IMR-90 (cell line): ENCODE data around the gene TIFAB. TPM values are rescaled to one million over a fixed set of nuclear protein-coding genes. Genes with fewer than 3 reads are reported as not detected.

Source experiments
- ATAC-seq: fragments of 200-7000 bp; cut with Tn5 transposase; 2 replicates; pipeline ENCODE4 v1.9.1; 2020; ENCODE audit warnings: low read depth, mild to moderate bottlenecking, moderate library complexity
- BruUV-seq: library from RNA; stranded (reverse); fragments of 400-500 nt; replicated peaks from 2 replicates; lab custom pipeline; 2021; lab: Mats Ljungman, UMichigan
- CTCF ChIA-PET: fragments of 300-600 bp; formaldehyde crosslinking; extraction: SDS; loops from one replicate; lab custom pipeline; 2021; ENCODE audit warnings: antibody characterized with exemption; lab: Yijun Ruan, JAX
- POLR2A ChIA-PET: fragments of 300-600 bp; sonication (Branson Sonifier 250); formaldehyde crosslinking; loops from one replicate; lab custom pipeline; 2022; ENCODE audit warnings: antibody characterized with exemption; ENCODE audit not compliant: unreplicated experiment; lab: Charles Lee
- DNase-seq: peaks from one replicate; pipeline ENCODE4 v3.0.0; 2013
- H2AFZ ChIP-seq: replicated peaks from 2 replicates; pipeline ENCODE3; 2013; ENCODE audit warnings: low read length, mild to moderate bottlenecking; ENCODE audit not compliant: poor library complexity
- H2AK5ac ChIP-seq: 2 replicates; pipeline ENCODE4 v1.6.1; 2013; ENCODE audit warnings: low read depth, low read length, inconsistent platforms
- H2AK9ac ChIP-seq: replicated peaks from 2 replicates; pipeline ENCODE3; 2013; ENCODE audit warnings: mild to moderate bottlenecking, low read depth, low read length, moderate library complexity; ENCODE audit not compliant: poor library complexity
- H2BK120ac ChIP-seq: 2 replicates; pipeline ENCODE4 v1.6.1; 2013; ENCODE audit warnings: low read depth, low read length, inconsistent platforms
- H2BK15ac ChIP-seq: 3 replicates; pipeline ENCODE4 v1.6.1; 2013; ENCODE audit warnings: low read depth, low read length, inconsistent platforms
- H2BK20ac ChIP-seq: 2 replicates; pipeline ENCODE4 v1.6.1; 2013; ENCODE audit warnings: low read depth, mild to moderate bottlenecking, inconsistent platforms, low read length, moderate library complexity
- H2BK5ac ChIP-seq: 2 replicates; pipeline ENCODE4 v1.6.1; 2013; ENCODE audit warnings: mild to moderate bottlenecking, low read depth, low read length, inconsistent platforms; ENCODE audit not compliant: poor library complexity, severe bottlenecking
- H3K14ac ChIP-seq: replicated peaks from 2 replicates; pipeline ENCODE4 v1.6.1; 2013; ENCODE audit warnings: low read depth, low read length, inconsistent platforms
- H3K18ac ChIP-seq: 2 replicates; pipeline ENCODE4 v1.6.1; 2013; ENCODE audit warnings: low read depth, low read length, control low read depth
- H3K23ac ChIP-seq: 2 replicates; pipeline ENCODE4 v1.6.1; 2013; ENCODE audit warnings: low read depth, low read length, inconsistent platforms
- H3K27ac ChIP-seq: 2 replicates; pipeline ENCODE4 v1.5.1; 2013; ENCODE audit warnings: mild to moderate bottlenecking, control low read depth, low read length; ENCODE audit not compliant: insufficient read depth
- H3K27me3 ChIP-seq: 2 replicates; pipeline ENCODE4 v1.6.1; 2013; ENCODE audit warnings: low read length; ENCODE audit not compliant: control insufficient read depth, insufficient read depth
- H3K36me3 ChIP-seq: 2 replicates; pipeline ENCODE4 v1.6.1; 2013; ENCODE audit warnings: low read length, mixed read lengths; ENCODE audit not compliant: control insufficient read depth, insufficient read depth
- H3K4ac ChIP-seq: 2 replicates; pipeline ENCODE4 v1.6.1; 2013; ENCODE audit warnings: low read depth, low read length, inconsistent platforms
- H3K4me1 ChIP-seq: 2 replicates; pipeline ENCODE4 v1.6.1; 2013; ENCODE audit warnings: low read length, mixed read lengths; ENCODE audit not compliant: control insufficient read depth, insufficient read depth
- H3K4me2 ChIP-seq: 2 replicates; pipeline ENCODE4 v1.6.1; 2013; ENCODE audit warnings: low read depth, mild to moderate bottlenecking, control low read depth, low read length, moderate library complexity
- H3K4me3 ChIP-seq: 2 replicates; pipeline ENCODE4 v1.5.1; 2013; ENCODE audit warnings: low read depth, mild to moderate bottlenecking, control low read depth, low read length, moderate library complexity; ENCODE audit not compliant: insufficient read depth
- H3K56ac ChIP-seq: 2 replicates; pipeline ENCODE4 v1.6.1; 2013; ENCODE audit warnings: low read length, inconsistent platforms; ENCODE audit not compliant: insufficient read depth; ENCODE audit errors: extremely low read depth
- H3K79me1 ChIP-seq, 2 experiments: 2 replicates each; pipeline ENCODE4 v1.6.1; 2013; ENCODE audit warnings: low read length in 2 of 2, inconsistent platforms in 1 of 2, low read depth in 1 of 2
- H3K9ac ChIP-seq: 2 replicates; pipeline ENCODE4 v1.6.1; 2013; ENCODE audit warnings: low read depth, low read length, control low read depth
- H3K9me1 ChIP-seq: 2 replicates; pipeline ENCODE4 v1.6.1; 2013; ENCODE audit warnings: low read length, inconsistent platforms; ENCODE audit not compliant: insufficient read depth
- H3K9me3 ChIP-seq: 2 replicates; pipeline ENCODE4 v1.6.1; 2013; ENCODE audit warnings: low read length; ENCODE audit not compliant: control insufficient read depth, insufficient read depth
- H4K20me1 ChIP-seq: 2 replicates; pipeline ENCODE4 v1.6.1; 2013; ENCODE audit warnings: low read length, inconsistent platforms; ENCODE audit not compliant: insufficient read depth
- H4K5ac ChIP-seq: 2 replicates; pipeline ENCODE4 v1.6.1; 2013; ENCODE audit warnings: mild to moderate bottlenecking, low read depth, low read length, control low read depth
- H4K8ac ChIP-seq, 2 experiments: 2 replicates each; pipeline ENCODE4 v1.6.1; 2013; ENCODE audit warnings: low read depth in 2 of 2, low read length in 2 of 2, control low read depth in 1 of 2, inconsistent platforms in 1 of 2
- H4K91ac ChIP-seq: 2 replicates; pipeline ENCODE4 v1.6.1; 2013; ENCODE audit warnings: low read depth, low read length, inconsistent platforms; ENCODE audit not compliant: insufficient read depth
- BHLHE40 ChIP-seq: fragments of 150-350 bp; IDR thresholded peaks from 2 replicates; pipeline ENCODE4 v1.6.1; 2016; ENCODE audit warnings: mild to moderate bottlenecking, low read depth, low read length
- CHD1 ChIP-seq: IDR thresholded peaks from 2 replicates; pipeline ENCODE4 v1.6.1; 2012; ENCODE audit warnings: low read depth, low read length, improper control_type of control experiment
- FOS ChIP-seq: fragments of 150-350 bp; IDR thresholded peaks from 2 replicates; pipeline ENCODE4 v1.6.1; 2016; ENCODE audit warnings: low read depth, low read length
- MAFK ChIP-seq: IDR thresholded peaks from 2 replicates; pipeline ENCODE4 v1.6.1; 2012; ENCODE audit warnings: low read depth, low read length, improper control_type of control experiment
- MAZ ChIP-seq: IDR thresholded peaks from 2 replicates; pipeline ENCODE4 v1.6.1; 2012; ENCODE audit warnings: low read depth, mild to moderate bottlenecking, low read length, improper control_type of control experiment, moderate library complexity, borderline replicate concordance
- NFE2L2 ChIP-seq: fragments of 150-350 bp; IDR thresholded peaks from 2 replicates; pipeline ENCODE4 v1.6.1; 2016; ENCODE audit warnings: low read depth, mild to moderate bottlenecking, low read length
- RAD21 ChIP-seq: IDR thresholded peaks from 2 replicates; pipeline ENCODE4 v1.6.1; 2012; ENCODE audit warnings: low read length, improper control_type of control experiment
- USF2 ChIP-seq: fragments of 150-350 bp; IDR thresholded peaks from 2 replicates; pipeline ENCODE4 v1.6.1; 2017; ENCODE audit warnings: mild to moderate bottlenecking, antibody characterized with exemption, low read length, low read depth
- WGBS, 2 experiments: methylation state at CpG; one replicate each; pipeline versions ENCODE4 v1.1.5 to v1.1.7; 2013; ENCODE audit warnings: missing lambda C conversion rate in 2 of 2; ENCODE audit not compliant: insufficient read length in 1 of 2; ENCODE audit errors: extremely low coverage in 2 of 2; 5-methylcytosine and 5-hydroxymethylcytosine counted together
- dilution Hi-C: fragments of 300-500 bp; cut with HindIII; formaldehyde crosslinking; loops from one replicate; pipeline ENCODE4 v1.14.3; 2018; ENCODE audit warnings: low sequenced_read_pairs; ENCODE audit not compliant: unreplicated experiment
- in situ Hi-C: fragments of 300-500 bp; cut with MboI; formaldehyde crosslinking; loops from 3 replicates; pipeline ENCODE4 v1.14.3; 2019; ENCODE audit warnings: low sequenced_read_pairs, inconsistent platforms, mixed read lengths
- intact Hi-C: fragments of 100-400 bp; cut with micrococcal nuclease; formaldehyde crosslinking; loops from 2 replicates; pipeline ENCODE4 v1.10.0; 2022
- polyA plus RNA-seq, 3 experiments: library from polyadenylated mRNA; depleted of rRNA; stranded (reverse); fragments of >200 nt; gene quantifications; 2 replicates each; pipeline ENCODE4 v1.2.3, GENCODE V29; 2012; ENCODE audit warnings: low replicate concordance in 1 of 3
- total RNA-seq: library from RNA; depleted of rRNA; stranded (reverse); fragments of >200 nt; gene quantifications from 2 replicates; pipeline ENCODE4 v1.2.3, GENCODE V29; 2012

TIFAB gene
- total and polyA plus RNA-seq, 2 of the 4 experiments (the other 2 are of a cell fraction) = not detected

GRCh38 chr5:135405082-135405481, 47.1 kb downstream of the TIFAB start:
- dilution Hi-C loops = no loop called here
- no peak for DNase-seq
- no peak overlapping the region for H3K27ac ChIP-seq
- H2BK5ac ChIP-seq = no peak overlapping the region
- ChIA-PET POLR2A (no interaction called here), CTCF (no interaction called here)
- H2AFZ ChIP-seq = no peak overlapping the region
- H2AK9ac ChIP-seq = no peak overlapping the region
- WGBS, 2 experiments = no CpG with 5 or more reads among the region's 2 CpGs
- H3K27me3 ChIP-seq = no peaks in the 10 kb centered on the region
- H4K91ac ChIP-seq = no peak overlapping the region
- no peak overlapping the region for H3K23ac ChIP-seq
- no peak overlapping the region for H3K4me3 ChIP-seq
- H3K4me1 ChIP-seq = no peaks in the 10 kb centered on the region; the same call in 1 of the 2 replicates
- H4K20me1 ChIP-seq = no peaks in the 10 kb centered on the region
- no peak for ATAC-seq
- TF ChIP-seq NFE2L2 (no peak), FOS (no peak), MAZ (no peak), RAD21 (no peak), CHD1 (no peak), MAFK (no peak), BHLHE40 (no peak), USF2 (no peak)
- BruUV-seq = no TSS peak
- in situ Hi-C loops = no loop called here
- no peak overlapping the region for H3K14ac ChIP-seq
- H4K5ac ChIP-seq = no peak overlapping the region
- no peak overlapping the region for H2BK120ac ChIP-seq
- no peak overlapping the region for H3K56ac ChIP-seq
- H3K9me1 ChIP-seq = no peaks in the 10 kb centered on the region
- no peak overlapping the region for H2BK20ac ChIP-seq
- no peak overlapping the region for H3K9ac ChIP-seq
- H3K4me2 ChIP-seq = no peak overlapping the region
- no peak overlapping the region for H2AK5ac ChIP-seq
- intact Hi-C loops = no loop called here
- no peak overlapping the region for H2BK15ac ChIP-seq
- H3K79me1 ChIP-seq = no peaks in the 10 kb centered on the region; a peak in 1 of 4 replicates
- H3K4ac ChIP-seq = no peak overlapping the region
- no peaks in the 10 kb centered on the region; the same call in none of the 2 replicates for H3K9me3 ChIP-seq
- no peaks in the 10 kb centered on the region for H3K36me3 ChIP-seq
- H3K18ac ChIP-seq = no peak overlapping the region
- H4K8ac ChIP-seq = no peak overlapping the region
